Fibroblast of pulmonary artery (primary cell): Measurements from ENCODE around the gene ZNF254.

ENCODE experiments used
- DNase-seq: peaks from one replicate; pipeline ENCODE4 v3.0.0-alpha.2; 2010; ENCODE audit warnings: low read depth
- H3K4me3 ChIP-seq: replicated peaks from 2 replicates; pipeline ENCODE4 v1.5.1; 2011; ENCODE audit warnings: low read depth, mild to moderate bottlenecking, control low read depth, low read length, moderate library complexity
- TF ChIP-seq, protein P1 (sequence below): IDR thresholded peaks from 2 replicates; pipeline ENCODE4 v1.5.1; 2011; ENCODE audit warnings: mild to moderate bottlenecking, control low read depth, low read length, inconsistent platforms; ENCODE audit errors: missing control alignments

The ZNF254 gene

DNA sequence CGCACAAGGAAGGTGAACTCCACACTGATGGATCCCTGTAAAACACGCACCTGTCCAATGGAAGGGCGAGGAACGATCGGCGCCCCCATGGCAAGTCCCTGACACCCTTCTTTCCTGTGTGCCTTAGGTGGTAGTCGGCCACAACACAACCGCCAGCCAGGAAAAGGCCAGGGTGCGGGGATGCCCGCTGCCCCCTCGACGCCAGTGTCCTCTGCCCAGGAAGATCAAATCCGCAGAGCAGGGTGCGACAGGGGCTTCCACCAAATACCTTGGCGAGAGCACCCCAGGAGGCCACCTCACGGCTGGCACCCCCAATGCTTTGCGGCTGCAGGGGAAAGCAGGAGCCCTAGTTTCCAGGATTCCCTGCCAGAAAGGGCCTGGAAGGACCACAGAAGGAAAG, 91.2 kb downstream of the ZNF254 start:
- TF ChIP-seq, protein P1, sequence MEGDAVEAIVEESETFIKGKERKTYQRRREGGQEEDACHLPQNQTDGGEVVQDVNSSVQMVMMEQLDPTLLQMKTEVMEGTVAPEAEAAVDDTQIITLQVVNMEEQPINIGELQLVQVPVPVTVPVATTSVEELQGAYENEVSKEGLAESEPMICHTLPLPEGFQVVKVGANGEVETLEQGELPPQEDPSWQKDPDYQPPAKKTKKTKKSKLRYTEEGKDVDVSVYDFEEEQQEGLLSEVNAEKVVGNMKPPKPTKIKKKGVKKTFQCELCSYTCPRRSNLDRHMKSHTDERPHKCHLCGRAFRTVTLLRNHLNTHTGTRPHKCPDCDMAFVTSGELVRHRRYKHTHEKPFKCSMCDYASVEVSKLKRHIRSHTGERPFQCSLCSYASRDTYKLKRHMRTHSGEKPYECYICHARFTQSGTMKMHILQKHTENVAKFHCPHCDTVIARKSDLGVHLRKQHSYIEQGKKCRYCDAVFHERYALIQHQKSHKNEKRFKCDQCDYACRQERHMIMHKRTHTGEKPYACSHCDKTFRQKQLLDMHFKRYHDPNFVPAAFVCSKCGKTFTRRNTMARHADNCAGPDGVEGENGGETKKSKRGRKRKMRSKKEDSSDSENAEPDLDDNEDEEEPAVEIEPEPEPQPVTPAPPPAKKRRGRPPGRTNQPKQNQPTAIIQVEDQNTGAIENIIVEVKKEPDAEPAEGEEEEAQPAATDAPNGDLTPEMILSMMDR, result no peak
- DNase-seq, result no peak
- no peak overlapping the region for H3K4me3 ChIP-seq
